K562 (cell line): Measurements from ENCODE around the gene KIAA0513.

Source experiments
- GATA2 ChIP-seq: sonication (generic); formaldehyde crosslinking; IDR thresholded peaks from 2 replicates; pipeline ENCODE4 v1.4.0; 2020; ENCODE audit warnings: mild to moderate bottlenecking, missing genetic modification reagents
- JUN ChIP-seq, 2 experiments: sonication (generic) in 1 of 2; formaldehyde crosslinking in 1 of 2; IDR thresholded peaks; 2 replicates each; pipeline versions ENCODE4 v1.6.1 to v1.8.0; 2012 to 2022; ENCODE audit warnings: borderline replicate concordance in 2 of 2, mild to moderate bottlenecking in 2 of 2, improper control_type of control experiment in 1 of 2, low read depth in 1 of 2, low read length in 1 of 2, missing genetic modification reagents in 1 of 2
- JUND ChIP-seq, 2 experiments: IDR thresholded peaks; 2 replicates in 1 of 2; 3 replicates in 1 of 2; pipeline ENCODE4 v1.6.1; 2011; ENCODE audit warnings: borderline replicate concordance in 2 of 2, low read depth in 2 of 2, low read length in 2 of 2, improper control_type of control experiment in 1 of 2, missing biosample characterization in 1 of 2, missing genetic modification characterization in 1 of 2, missing genetic modification reagents in 1 of 2
- POLR2A ChIP-seq: fragments of 450-650 bp; conservative IDR thresholded peaks from 2 replicates; pipeline ENCODE4 v1.6.1; 2016
- PTTG1 ChIP-seq: fragments of 450-650 bp; IDR thresholded peaks from 2 replicates; pipeline ENCODE4 v1.6.1; 2016; ENCODE audit warnings: low read depth, mild to moderate bottlenecking, missing genetic modification characterization, missing compliant biosample characterization
- SMAD4 ChIP-seq: fragments of 250-450 bp; sonication (Bioruptor Pico); conservative IDR thresholded peaks from 2 replicates; pipeline ENCODE4 v1.8.0; 2021; ENCODE audit warnings: inconsistent platforms, mild to moderate bottlenecking, moderate library complexity
- SPI1 ChIP-seq: IDR thresholded peaks from 2 replicates; pipeline ENCODE4 v1.6.1; 2011; ENCODE audit warnings: low read depth, low read length, control low read depth, borderline replicate concordance
- TF ChIP-seq, protein P1 (sequence below), 2 experiments: fragments of 450-650 bp; formaldehyde crosslinking in 1 of 2; IDR thresholded peaks; 2 replicates each; pipeline versions ENCODE4 v1.4.0 to v1.6.1; 2014 to 2020; ENCODE audit warnings: mild to moderate bottlenecking in 2 of 2, borderline replicate concordance in 1 of 2, low read depth in 1 of 2
- TF ChIP-seq, protein P2 (sequence below), 3 experiments: IDR thresholded peaks in 2 of 3; conservative IDR thresholded peaks in 1 of 3; 2 replicates each; pipeline ENCODE4 v1.5.1; 2011 to 2012; ENCODE audit warnings: low read length in 3 of 3, mild to moderate bottlenecking in 3 of 3, control low read depth in 2 of 3, improper control_type of control experiment in 1 of 3, inconsistent platforms in 1 of 3, low read depth in 1 of 3, mixed read lengths in 1 of 3, moderate library complexity in 1 of 3; ENCODE audit not compliant: insufficient read depth in 2 of 3
- TF ChIP-seq, protein P3 (sequence below): sonication (generic); formaldehyde crosslinking; IDR thresholded peaks from 2 replicates; pipeline ENCODE4 v1.8.0; 2022; ENCODE audit warnings: missing genetic modification reagents, mild to moderate bottlenecking, borderline replicate concordance
- TF ChIP-seq, protein P4 (sequence below): sonication (generic); formaldehyde crosslinking; IDR thresholded peaks from 2 replicates; pipeline ENCODE4 v1.8.1; 2023; ENCODE audit warnings: missing genetic modification reagents, mild to moderate bottlenecking, borderline replicate concordance

DNA sequence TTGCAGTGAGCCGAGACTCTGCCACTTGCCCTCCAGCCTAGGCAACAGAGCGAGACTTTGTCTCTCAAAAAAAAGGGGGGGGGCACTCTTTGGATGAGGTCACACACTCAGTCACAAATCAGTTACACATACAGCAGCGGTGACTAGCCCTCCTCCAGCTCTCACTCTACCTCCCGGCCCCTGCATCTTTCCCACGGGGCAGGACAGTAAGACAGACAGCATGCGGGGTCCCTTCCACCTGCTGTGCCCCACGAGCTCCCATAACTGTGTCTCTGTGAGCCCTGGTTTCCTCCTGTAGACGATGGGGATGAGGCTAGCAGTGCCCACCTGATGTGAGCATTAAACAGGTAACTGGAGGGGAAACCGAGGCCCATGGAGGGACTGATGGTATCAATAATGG, 79.5 kb downstream of the KIAA0513 start:
- no peak for TF ChIP-seq JUN (IDR thresholded peaks at IDR 0.05; ENCODE audit: borderline replicate concordance, low read depth, low read length)
- no peak for TF ChIP-seq JUN (CRISPR knock-in tag; IDR thresholded peaks at IDR 0.05; ENCODE audit: borderline replicate concordance)
- TF ChIP-seq, protein P1, sequence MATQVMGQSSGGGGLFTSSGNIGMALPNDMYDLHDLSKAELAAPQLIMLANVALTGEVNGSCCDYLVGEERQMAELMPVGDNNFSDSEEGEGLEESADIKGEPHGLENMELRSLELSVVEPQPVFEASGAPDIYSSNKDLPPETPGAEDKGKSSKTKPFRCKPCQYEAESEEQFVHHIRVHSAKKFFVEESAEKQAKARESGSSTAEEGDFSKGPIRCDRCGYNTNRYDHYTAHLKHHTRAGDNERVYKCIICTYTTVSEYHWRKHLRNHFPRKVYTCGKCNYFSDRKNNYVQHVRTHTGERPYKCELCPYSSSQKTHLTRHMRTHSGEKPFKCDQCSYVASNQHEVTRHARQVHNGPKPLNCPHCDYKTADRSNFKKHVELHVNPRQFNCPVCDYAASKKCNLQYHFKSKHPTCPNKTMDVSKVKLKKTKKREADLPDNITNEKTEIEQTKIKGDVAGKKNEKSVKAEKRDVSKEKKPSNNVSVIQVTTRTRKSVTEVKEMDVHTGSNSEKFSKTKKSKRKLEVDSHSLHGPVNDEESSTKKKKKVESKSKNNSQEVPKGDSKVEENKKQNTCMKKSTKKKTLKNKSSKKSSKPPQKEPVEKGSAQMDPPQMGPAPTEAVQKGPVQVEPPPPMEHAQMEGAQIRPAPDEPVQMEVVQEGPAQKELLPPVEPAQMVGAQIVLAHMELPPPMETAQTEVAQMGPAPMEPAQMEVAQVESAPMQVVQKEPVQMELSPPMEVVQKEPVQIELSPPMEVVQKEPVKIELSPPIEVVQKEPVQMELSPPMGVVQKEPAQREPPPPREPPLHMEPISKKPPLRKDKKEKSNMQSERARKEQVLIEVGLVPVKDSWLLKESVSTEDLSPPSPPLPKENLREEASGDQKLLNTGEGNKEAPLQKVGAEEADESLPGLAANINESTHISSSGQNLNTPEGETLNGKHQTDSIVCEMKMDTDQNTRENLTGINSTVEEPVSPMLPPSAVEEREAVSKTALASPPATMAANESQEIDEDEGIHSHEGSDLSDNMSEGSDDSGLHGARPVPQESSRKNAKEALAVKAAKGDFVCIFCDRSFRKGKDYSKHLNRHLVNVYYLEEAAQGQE (IDR thresholded peaks at IDR 0.05; ENCODE audit: borderline replicate concordance) = no peak
- TF ChIP-seq, protein P1 (CRISPR knock-in tag; IDR thresholded peaks at IDR 0.05; ENCODE audit: low read depth) = no peak
- TF ChIP-seq JUND (IDR thresholded peaks at IDR 0.05; ENCODE audit: borderline replicate concordance, low read depth, low read length) = no peak
- TF ChIP-seq JUND (tag; IDR thresholded peaks at IDR 0.05; ENCODE audit: borderline replicate concordance, low read depth, low read length) = no peak
- no peak for TF ChIP-seq POLR2A
- TF ChIP-seq, protein P2, sequence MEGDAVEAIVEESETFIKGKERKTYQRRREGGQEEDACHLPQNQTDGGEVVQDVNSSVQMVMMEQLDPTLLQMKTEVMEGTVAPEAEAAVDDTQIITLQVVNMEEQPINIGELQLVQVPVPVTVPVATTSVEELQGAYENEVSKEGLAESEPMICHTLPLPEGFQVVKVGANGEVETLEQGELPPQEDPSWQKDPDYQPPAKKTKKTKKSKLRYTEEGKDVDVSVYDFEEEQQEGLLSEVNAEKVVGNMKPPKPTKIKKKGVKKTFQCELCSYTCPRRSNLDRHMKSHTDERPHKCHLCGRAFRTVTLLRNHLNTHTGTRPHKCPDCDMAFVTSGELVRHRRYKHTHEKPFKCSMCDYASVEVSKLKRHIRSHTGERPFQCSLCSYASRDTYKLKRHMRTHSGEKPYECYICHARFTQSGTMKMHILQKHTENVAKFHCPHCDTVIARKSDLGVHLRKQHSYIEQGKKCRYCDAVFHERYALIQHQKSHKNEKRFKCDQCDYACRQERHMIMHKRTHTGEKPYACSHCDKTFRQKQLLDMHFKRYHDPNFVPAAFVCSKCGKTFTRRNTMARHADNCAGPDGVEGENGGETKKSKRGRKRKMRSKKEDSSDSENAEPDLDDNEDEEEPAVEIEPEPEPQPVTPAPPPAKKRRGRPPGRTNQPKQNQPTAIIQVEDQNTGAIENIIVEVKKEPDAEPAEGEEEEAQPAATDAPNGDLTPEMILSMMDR (IDR thresholded peaks at IDR 0.05 in 2 of 3, conservative IDR thresholded peaks at IDR 0.05 in 1 of 3; ENCODE audit: insufficient read depth in 2 of 3, low read depth in 1 of 3, low read length in 3 of 3) = no peak
- no peak for TF ChIP-seq GATA2
- TF ChIP-seq, protein P3, sequence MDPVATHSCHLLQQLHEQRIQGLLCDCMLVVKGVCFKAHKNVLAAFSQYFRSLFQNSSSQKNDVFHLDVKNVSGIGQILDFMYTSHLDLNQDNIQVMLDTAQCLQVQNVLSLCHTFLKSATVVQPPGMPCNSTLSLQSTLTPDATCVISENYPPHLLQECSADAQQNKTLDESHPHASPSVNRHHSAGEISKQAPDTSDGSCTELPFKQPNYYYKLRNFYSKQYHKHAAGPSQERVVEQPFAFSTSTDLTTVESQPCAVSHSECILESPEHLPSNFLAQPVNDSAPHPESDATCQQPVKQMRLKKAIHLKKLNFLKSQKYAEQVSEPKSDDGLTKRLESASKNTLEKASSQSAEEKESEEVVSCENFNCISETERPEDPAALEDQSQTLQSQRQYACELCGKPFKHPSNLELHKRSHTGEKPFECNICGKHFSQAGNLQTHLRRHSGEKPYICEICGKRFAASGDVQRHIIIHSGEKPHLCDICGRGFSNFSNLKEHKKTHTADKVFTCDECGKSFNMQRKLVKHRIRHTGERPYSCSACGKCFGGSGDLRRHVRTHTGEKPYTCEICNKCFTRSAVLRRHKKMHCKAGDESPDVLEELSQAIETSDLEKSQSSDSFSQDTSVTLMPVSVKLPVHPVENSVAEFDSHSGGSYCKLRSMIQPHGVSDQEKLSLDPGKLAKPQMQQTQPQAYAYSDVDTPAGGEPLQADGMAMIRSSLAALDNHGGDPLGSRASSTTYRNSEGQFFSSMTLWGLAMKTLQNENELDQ = no peak
- TF ChIP-seq SMAD4 (CRISPR knock-in tag) = no peak
- TF ChIP-seq PTTG1 = no peak
- TF ChIP-seq, protein P4, sequence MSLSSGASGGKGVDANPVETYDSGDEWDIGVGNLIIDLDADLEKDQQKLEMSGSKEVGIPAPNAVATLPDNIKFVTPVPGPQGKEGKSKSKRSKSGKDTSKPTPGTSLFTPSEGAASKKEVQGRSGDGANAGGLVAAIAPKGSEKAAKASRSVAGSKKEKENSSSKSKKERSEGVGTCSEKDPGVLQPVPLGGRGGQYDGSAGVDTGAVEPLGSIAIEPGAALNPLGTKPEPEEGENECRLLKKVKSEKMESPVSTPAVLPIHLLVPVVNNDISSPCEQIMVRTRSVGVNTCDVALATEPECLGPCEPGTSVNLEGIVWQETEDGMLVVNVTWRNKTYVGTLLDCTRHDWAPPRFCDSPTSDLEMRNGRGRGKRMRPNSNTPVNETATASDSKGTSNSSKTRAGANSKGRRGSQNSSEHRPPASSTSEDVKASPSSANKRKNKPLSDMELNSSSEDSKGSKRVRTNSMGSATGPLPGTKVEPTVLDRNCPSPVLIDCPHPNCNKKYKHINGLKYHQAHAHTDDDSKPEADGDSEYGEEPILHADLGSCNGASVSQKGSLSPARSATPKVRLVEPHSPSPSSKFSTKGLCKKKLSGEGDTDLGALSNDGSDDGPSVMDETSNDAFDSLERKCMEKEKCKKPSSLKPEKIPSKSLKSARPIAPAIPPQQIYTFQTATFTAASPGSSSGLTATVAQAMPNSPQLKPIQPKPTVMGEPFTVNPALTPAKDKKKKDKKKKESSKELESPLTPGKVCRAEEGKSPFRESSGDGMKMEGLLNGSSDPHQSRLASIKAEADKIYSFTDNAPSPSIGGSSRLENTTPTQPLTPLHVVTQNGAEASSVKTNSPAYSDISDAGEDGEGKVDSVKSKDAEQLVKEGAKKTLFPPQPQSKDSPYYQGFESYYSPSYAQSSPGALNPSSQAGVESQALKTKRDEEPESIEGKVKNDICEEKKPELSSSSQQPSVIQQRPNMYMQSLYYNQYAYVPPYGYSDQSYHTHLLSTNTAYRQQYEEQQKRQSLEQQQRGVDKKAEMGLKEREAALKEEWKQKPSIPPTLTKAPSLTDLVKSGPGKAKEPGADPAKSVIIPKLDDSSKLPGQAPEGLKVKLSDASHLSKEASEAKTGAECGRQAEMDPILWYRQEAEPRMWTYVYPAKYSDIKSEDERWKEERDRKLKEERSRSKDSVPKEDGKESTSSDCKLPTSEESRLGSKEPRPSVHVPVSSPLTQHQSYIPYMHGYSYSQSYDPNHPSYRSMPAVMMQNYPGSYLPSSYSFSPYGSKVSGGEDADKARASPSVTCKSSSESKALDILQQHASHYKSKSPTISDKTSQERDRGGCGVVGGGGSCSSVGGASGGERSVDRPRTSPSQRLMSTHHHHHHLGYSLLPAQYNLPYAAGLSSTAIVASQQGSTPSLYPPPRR = no peak
- TF ChIP-seq SPI1 = no peak
